HFF-Myc (cell line): ENCODE measurements around the gene MYO15A.

ENCODE experiments used
- DNase-seq: peaks from one replicate; pipeline ENCODE4 v3.0.0-alpha.2; 2011; ENCODE audit warnings: low read depth; ENCODE audit errors: extremely low read depth
- H3K4me3 ChIP-seq: replicated peaks from 2 replicates; pipeline ENCODE4 v1.5.1; 2011; ENCODE audit warnings: low read depth, mild to moderate bottlenecking, control low read depth, low read length
- TF ChIP-seq, protein P1 (sequence below): IDR thresholded peaks from 2 replicates; pipeline ENCODE4 v1.5.1; 2012; ENCODE audit warnings: mild to moderate bottlenecking, low read depth, low read length, control low read depth; ENCODE audit errors: missing control alignments

Gene MYO15A

DNA sequence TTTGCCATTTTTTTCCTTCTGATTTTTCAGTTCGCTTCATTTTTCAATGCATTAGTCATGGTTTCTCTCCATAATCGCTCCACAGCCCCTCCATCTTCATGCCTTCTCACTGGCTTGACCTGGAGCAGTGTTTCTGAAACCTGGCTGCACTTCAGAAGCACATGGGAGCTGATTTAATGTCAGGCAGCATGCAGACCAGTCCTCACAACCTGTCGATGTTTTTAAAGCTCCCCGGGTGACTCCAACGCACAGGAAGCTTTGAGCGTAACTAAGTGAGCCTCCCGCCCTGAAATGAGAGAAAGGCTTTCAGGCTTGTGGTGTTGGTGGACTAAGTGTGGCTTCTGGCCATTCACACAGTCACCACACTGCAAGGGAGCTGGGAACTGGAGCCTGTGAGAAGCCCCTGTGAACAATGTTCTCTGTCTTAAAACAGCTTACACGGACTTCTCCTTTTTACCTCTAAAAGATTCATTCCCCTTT lies 37.7 kb upstream of the MYO15A start:
- TF ChIP-seq, protein P1, sequence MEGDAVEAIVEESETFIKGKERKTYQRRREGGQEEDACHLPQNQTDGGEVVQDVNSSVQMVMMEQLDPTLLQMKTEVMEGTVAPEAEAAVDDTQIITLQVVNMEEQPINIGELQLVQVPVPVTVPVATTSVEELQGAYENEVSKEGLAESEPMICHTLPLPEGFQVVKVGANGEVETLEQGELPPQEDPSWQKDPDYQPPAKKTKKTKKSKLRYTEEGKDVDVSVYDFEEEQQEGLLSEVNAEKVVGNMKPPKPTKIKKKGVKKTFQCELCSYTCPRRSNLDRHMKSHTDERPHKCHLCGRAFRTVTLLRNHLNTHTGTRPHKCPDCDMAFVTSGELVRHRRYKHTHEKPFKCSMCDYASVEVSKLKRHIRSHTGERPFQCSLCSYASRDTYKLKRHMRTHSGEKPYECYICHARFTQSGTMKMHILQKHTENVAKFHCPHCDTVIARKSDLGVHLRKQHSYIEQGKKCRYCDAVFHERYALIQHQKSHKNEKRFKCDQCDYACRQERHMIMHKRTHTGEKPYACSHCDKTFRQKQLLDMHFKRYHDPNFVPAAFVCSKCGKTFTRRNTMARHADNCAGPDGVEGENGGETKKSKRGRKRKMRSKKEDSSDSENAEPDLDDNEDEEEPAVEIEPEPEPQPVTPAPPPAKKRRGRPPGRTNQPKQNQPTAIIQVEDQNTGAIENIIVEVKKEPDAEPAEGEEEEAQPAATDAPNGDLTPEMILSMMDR = no peak
- peak overlapping the region; percentile 11; the same call in 1 of the 2 replicates for H3K4me3 ChIP-seq
- no peak for DNase-seq

- no peak overlapping the region for H3K4me3 ChIP-seq
- TF ChIP-seq, protein P1 = no peak
- DNase-seq = no peak
Measured at GRCh38 chr17:18071751-18072150, 36.8 kb upstream of the MYO15A start.

GRCh38 chr17:18074566-18075272 lies 33.8 kb upstream of the MYO15A start:
- TF ChIP-seq, protein P1 = no peak
- no peak overlapping the region for H3K4me3 ChIP-seq
- no peak for DNase-seq

- TF ChIP-seq, protein P1 = no peak
- no peak overlapping the region for H3K4me3 ChIP-seq
- no peak for DNase-seq
Measured at GRCh38 chr17:18076936-18077335, 31.6 kb upstream of the MYO15A start.

GRCh38 chr17:18079543-18079942 lies 29.0 kb upstream of the MYO15A start:
- H3K4me3 ChIP-seq = no peak overlapping the region
- no peak for DNase-seq
- TF ChIP-seq, protein P1 = no peak

DNA sequence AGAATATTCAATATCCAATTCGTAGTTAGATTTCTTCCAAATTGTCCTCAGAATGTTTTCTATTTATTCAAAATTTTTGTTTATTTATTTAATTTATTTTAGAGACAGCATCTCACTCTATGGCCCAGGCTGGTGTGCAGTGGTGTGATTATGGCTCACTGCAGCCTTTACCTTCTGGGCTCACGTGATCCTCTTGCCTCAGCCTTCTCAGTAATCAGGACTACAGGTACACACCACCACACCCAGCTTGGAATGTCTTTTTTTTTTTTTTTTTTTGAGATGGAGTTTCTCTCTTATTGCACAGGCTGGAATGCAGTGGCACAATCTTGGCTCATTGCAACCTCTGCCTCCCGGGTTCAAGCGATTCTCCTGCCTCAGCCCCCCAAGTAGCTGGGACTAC lies 24.3 kb upstream of the MYO15A start:
- H3K4me3 ChIP-seq = no peak overlapping the region
- TF ChIP-seq, protein P1 = no peak
- no peak for DNase-seq
